SK-N-MC (cell line): Measurements from ENCODE around the gene CRB3.
A peak's percentile ranks its signal among the peaks of the same experiment; 100 is the strongest.

ENCODE experiments used
- DNase-seq: peaks from one replicate; pipeline ENCODE4 v3.0.0-alpha.2; 2011; ENCODE audit warnings: low read depth, low spot score
- H3K27ac ChIP-seq: fragments of 200-600 bp; sonication (generic); 2 replicates; pipeline ENCODE4 v1.5.1; 2016; ENCODE audit warnings: mixed run types
- H3K36me3 ChIP-seq: fragments of 200-600 bp; sonication (generic); 2 replicates; pipeline ENCODE4 v1.6.1; 2017; ENCODE audit warnings: antibody characterized with exemption, low read length, mixed read lengths; ENCODE audit not compliant: insufficient read depth
- H3K4me3 ChIP-seq: fragments of 200-600 bp; sonication (generic); 2 replicates; pipeline ENCODE4 v1.5.1; 2016
- H3K9ac ChIP-seq: fragments of 200-600 bp; sonication (generic); 2 replicates; pipeline ENCODE4 v1.8.0; 2017; ENCODE audit warnings: mixed run types, mixed read lengths; ENCODE audit not compliant: insufficient read length
- H3K9me3 ChIP-seq: fragments of 200-600 bp; sonication (generic); 2 replicates; pipeline ENCODE4 v1.6.1; 2017; ENCODE audit warnings: low read depth, mild to moderate bottlenecking, antibody characterized with exemption, low read length, moderate library complexity, mixed read lengths
- EZH2 ChIP-seq: fragments of 200-600 bp; sonication (generic); IDR thresholded peaks from one replicate; pipeline ENCODE4 v1.6.1; 2017; ENCODE audit warnings: antibody characterized with exemption
- FOXP2 ChIP-seq: optimal IDR thresholded peaks from 2 replicates; pipeline ENCODE3; 2011; ENCODE audit warnings: mild to moderate bottlenecking, moderate library complexity; ENCODE audit not compliant: insufficient read depth; ENCODE audit errors: extremely low read length, control extremely low read depth
- POLR2AphosphoS5 ChIP-seq: IDR thresholded peaks from 2 replicates; pipeline ENCODE4 v1.6.1; 2012; ENCODE audit warnings: mild to moderate bottlenecking, low read depth, low read length, borderline replicate concordance

CRB3 gene, protein sequence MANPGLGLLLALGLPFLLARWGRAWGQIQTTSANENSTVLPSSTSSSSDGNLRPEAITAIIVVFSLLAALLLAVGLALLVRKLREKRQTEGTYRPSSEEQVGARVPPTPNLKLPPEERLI

DNA sequence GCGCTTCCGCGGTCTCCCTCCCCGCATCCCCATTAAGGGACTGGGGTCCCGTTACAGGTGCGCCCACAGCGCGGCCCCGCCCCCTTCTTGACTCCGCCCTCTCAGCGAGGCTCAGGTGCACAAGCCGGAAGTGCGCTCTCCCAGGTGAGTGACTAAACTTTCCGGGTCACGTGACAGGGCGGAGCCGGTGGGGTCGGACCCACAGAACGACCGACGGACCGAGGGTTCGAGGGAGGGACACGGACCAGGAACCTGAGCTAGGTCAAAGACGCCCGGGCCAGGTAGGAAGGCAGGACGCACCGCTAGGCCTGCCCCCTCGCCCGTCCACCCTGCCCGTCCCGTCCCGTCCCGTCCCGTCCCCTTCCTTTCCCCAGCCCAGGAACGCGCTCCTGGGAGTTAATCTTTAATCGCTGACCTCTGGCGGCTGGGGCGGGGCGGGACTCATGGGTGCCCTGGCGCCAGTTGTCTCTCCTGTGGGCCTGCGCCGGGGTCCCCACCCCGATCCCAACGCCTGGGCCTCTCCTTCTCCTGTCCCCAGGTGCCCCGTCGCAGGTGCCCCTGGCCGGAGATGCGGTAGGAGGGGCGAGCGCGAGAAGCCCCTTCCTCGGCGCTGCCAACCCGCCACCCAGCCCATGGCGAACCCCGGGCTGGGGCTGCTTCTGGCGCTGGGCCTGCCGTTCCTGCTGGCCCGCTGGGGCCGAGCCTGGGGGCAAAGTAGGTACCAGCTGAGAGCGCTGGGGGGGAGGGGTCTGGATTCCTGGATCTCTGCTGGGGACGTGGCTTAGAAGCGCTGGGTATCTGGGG is at the start of gene CRB3:
TSS of gene CRB3 (plus strand) at position 202 of the 804 bp plus-strand sequence. CDS start at position 633, 431 bp downstream.
- no peak for DNase-seq
- Histone ChIP-seq H3K27ac (no peak within 1 kb of the TSS), H3K9ac (no peak within 1 kb of the TSS), H3K36me3 (no peaks in the 10 kb centered on the region), H3K9me3 (no peaks in the 10 kb centered on the region), H3K4me3 (no peak within 1 kb of the TSS)
- TF ChIP-seq FOXP2 (no peak), EZH2 (no peak), POLR2AphosphoS5 (no peak)

DNA sequence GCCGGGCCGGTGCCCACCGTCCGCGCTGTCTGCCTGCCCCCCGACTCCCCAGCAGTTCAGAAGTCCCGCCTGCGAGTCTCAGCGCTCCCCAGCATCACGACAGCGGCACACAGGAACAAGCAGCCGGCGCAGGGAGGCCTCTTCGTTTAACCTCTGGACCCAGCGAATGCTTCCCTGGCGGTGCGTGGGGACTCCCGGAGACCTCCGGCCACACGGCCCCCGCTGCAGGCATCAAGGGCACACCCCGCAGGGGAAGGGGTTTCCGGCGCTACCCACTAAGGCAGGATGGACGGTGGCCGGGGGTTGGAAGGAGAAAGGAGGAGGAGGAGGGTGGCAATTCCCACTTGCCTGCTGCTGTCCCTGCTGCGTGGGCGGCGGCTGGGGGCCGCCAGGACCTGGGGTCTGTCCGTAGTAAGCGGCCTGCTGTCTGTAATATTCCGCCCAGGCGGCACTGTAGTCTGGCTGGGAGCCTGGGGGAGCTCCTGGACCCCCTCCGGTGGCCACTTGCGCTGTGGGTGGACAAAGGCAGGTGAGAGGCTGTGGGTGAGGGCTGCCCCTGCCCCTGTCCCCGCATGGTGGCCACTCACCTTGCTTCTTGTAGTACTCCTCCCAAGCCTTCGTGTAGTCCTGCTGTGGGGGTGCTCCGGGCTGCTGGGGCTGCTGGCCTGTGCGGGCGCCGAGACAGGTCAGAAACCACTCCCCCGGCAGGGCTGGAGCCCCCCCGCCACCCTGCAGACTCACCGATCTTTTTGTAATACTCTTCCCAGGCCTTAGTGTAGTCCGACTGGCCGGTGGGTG is 49.1 kb upstream of the CRB3 start:
- TF ChIP-seq POLR2AphosphoS5 (no peak), EZH2 (no peak)
- H3K4me3 ChIP-seq, result no peak overlapping the region
- H3K27ac ChIP-seq, result no peak overlapping the region
- H3K9me3 ChIP-seq, result no peaks in the 10 kb centered on the region
- H3K36me3 ChIP-seq, result peaks cover 67% of the 10 kb centered on the region
- DNase-seq, result no peak
- no peak overlapping the region for H3K9ac ChIP-seq

DNA sequence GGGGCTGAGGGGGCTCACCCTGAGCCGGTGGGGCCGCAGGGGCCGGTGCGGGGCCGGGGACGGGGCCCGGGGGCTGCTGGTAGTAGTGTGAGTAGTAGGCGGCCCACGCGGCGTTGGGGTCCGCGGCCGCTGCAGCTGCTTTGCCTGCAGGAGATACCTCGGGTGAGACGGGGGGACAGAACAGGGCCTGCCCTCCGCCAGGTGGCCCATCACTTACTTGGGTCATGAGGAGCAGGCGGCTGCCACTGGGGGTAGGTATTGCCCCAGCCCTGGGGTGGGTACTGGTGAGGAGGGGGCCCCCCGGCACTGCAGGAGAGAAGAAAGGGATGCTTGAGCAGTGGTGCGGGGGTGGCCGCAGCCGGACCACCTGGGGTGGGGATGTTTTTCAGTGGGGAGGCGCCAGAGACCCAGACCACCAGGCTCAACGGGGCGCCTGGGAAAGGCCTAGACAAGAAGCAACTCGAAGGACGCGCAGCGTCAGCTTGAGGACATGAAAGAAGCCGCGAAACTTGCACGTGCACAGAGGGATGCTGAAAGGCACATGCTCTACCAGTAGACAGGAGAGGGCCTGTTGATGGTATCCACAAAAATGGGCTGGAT is 48.4 kb upstream of the CRB3 start:
- no peak overlapping the region for H3K27ac ChIP-seq
- no peak for DNase-seq
- TF ChIP-seq POLR2AphosphoS5, result peak; percentile 10; the same call in 1 of the 2 replicates
- no peak for TF ChIP-seq EZH2
- no peaks in the 10 kb centered on the region for H3K9me3 ChIP-seq
- H3K9ac ChIP-seq, result no peak overlapping the region
- peaks cover 74% of the 10 kb centered on the region for H3K36me3 ChIP-seq
- no peak overlapping the region for H3K4me3 ChIP-seq

DNA sequence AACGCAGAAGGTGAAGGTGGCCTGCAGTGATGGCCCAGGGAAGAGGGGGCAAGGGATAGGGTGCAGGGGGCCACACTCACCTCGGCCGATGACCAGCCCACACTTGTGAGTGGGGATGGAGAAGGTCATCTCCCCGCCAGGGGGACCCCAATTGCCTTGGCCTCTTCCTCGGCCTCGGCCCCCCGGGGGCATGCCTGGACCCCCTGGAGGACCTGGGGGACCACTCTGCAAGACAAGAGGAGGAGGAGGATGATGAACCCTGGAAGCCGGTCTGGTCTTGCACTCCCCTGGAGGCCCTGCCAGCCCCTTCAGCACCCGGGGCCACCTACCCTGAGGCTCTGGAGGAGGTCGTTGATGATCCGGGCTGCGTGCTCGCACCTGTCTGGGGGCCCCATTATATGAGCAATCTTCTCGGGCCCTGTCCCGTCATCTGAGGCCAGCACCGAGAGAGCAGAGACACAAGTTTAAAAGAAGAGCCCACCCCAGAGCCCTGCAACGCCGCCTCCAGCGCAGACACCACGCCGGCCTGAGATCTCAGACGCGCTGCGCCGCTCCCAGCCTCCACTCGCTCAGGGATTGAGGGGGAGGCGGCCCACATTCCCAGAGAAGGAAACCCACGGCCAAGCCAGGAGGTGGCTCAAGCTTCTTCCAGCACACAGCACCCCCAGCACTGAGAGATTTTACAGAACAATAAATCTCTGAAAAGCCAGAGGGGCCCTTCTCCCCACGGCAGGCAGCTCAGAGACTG is 47.2 kb upstream of the CRB3 start:
- TF ChIP-seq FOXP2, result no peak
- no peak for TF ChIP-seq POLR2AphosphoS5
- no peak for TF ChIP-seq EZH2
- Histone ChIP-seq H3K4me3 (no peak overlapping the region), H3K9ac (no peak overlapping the region), H3K36me3 (peaks cover 86% of the 10 kb centered on the region), H3K27ac (no peak overlapping the region), H3K9me3 (no peaks in the 10 kb centered on the region)
- DNase-seq, result no peak

DNA sequence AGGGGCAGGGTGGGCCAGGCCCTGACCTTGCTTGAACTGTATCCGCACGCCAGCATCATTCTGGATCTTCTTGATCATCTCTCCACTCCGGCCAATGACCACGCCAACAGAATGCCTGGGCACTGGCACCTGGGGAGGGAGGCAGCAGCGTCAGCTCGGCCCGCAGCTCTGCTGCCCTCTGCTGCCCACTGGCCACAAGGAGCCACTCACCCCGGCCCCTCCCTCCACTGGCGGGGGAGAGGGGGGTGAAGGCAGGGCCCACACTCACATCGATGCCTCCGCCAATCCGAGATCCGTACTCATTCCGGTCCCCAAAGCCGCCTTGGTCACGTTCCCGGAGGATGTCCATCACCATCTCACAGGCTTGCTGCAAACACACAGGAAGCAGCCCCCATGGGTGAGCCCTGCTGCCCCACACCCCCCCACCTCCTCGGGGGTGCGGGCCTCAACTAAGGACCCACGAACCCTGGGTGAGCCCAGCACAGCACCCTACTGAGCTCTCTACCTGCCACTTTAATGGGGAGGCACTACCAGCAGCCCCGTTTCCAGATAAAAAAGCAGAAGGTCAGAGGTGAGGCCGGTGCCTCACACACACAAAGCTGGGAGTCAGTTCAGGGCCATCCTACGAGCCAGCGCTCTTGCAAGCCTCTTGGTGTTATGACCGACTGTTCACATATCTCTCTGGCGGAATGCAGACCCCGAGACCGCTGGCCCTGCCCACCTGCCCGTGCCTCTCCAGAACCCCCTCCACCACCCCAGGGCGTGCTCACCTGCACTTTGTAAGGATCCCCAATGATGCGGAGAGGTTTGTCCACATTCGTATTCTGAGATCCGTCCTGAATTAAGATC is 46.1 kb upstream of the CRB3 start:
- H3K27ac ChIP-seq, result no peak overlapping the region
- no peaks in the 10 kb centered on the region for H3K9me3 ChIP-seq
- no peak for TF ChIP-seq EZH2
- no peak for TF ChIP-seq FOXP2
- TF ChIP-seq POLR2AphosphoS5, result no peak
- peaks cover 91% of the 10 kb centered on the region for H3K36me3 ChIP-seq
- no peak for DNase-seq
- no peak overlapping the region for H3K4me3 ChIP-seq
- no peak overlapping the region for H3K9ac ChIP-seq

DNA sequence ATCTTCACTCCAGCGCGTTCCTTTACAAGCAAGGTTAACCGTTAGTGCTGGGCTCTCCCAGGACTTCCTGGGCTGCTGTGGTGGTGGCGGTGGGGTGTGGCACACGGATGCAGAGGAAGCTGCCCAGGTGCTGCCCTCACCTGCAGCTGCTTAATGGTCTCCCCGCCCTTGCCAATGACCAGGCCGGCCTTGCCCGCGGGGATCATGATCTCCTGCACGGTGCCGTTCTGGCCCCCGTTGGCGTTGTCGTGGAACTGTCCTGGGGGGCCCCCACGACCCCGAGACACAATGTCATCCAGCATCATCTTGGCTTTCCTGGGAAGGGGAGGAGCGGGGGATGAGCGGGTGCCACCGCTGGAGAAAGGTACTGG is 45.5 kb upstream of the CRB3 start:
- no peak overlapping the region for H3K27ac ChIP-seq
- TF ChIP-seq POLR2AphosphoS5, result no peak
- no peak for TF ChIP-seq EZH2
- TF ChIP-seq FOXP2, result no peak
- DNase-seq, result no peak
- peaks cover 93% of the 10 kb centered on the region for H3K36me3 ChIP-seq
- H3K9me3 ChIP-seq, result no peaks in the 10 kb centered on the region
- H3K9ac ChIP-seq, result no peak overlapping the region
- H3K4me3 ChIP-seq, result no peak overlapping the region
